ENCODE measurements around the gene ME3. TPM values are rescaled to one million over a fixed set of nuclear protein-coding genes. Genes with fewer than 3 reads are reported as not detected.
A peak's percentile ranks its signal among the peaks of the same experiment; 100 is the strongest.

ME3 gene
- total RNA-seq, 6 experiments from 2014 or later, result 1.9 to 8.5 (median 4.6) TPM

DNA sequence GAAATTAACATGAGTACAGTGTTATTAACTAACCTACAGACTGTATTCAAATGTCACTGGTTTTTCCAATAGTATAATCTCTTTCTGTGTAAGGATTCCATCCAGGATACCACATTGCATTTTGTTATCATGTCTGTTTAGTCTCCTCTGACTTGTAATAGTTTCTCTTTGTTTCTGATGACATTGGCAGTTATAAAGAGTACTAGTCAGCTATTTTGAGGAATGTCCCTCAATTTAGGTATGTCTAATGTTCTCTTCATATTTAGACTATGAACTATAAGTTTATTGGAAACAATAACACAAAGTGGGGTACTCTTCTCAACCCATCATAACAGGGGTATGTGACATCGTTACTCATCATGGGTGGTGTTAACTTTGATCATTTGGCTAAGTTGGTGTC is 20.3 kb upstream of the ME3 start:
- intact Hi-C loops (cut with DNase I), result no loop called here
- no peak for TF ChIP-seq POLR2A (IDR thresholded peaks at IDR 0.05)
- TF ChIP-seq, protein P1, sequence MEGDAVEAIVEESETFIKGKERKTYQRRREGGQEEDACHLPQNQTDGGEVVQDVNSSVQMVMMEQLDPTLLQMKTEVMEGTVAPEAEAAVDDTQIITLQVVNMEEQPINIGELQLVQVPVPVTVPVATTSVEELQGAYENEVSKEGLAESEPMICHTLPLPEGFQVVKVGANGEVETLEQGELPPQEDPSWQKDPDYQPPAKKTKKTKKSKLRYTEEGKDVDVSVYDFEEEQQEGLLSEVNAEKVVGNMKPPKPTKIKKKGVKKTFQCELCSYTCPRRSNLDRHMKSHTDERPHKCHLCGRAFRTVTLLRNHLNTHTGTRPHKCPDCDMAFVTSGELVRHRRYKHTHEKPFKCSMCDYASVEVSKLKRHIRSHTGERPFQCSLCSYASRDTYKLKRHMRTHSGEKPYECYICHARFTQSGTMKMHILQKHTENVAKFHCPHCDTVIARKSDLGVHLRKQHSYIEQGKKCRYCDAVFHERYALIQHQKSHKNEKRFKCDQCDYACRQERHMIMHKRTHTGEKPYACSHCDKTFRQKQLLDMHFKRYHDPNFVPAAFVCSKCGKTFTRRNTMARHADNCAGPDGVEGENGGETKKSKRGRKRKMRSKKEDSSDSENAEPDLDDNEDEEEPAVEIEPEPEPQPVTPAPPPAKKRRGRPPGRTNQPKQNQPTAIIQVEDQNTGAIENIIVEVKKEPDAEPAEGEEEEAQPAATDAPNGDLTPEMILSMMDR (IDR thresholded peaks at IDR 0.05), result no peak
- no peaks in the 10 kb centered on the region for H3K4me1 ChIP-seq
- no peak overlapping the region for H3K27ac ChIP-seq
- H3K36me3 ChIP-seq, result no peaks in the 10 kb centered on the region
- no peaks in the 10 kb centered on the region for H3K9me3 ChIP-seq
- H3K27me3 ChIP-seq, result no peaks in the 10 kb centered on the region
- DNase-seq (no peak), ATAC-seq (no peak)
- H3K4me3 ChIP-seq, result no peak overlapping the region
- WGBS (ENCODE audit: insufficient coverage, low coverage, low lambda C conversion rate, missing lambda C conversion rate), result 80% methylated on average over 1 of the region's 1 CpG

DNA sequence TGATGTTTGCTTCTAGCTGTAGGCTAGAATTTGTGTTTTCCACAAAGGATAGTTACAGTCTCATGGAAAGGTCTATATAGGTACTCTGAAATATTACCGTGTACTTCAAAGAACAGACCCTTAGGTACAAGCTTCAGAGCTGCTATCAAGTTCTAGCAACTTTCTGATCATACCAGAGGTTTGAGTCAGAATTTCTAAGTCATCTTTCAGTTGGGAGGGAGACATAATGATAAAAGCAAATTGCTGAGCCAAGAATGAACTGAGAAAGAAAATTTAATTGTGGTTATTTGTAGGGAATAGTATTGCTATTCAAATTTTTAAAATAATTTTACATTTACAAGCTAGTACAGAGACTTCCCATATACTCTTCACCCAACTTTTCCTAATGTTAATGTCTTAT is 19.9 kb upstream of the ME3 start:
- 75% methylated on average over 1 of the region's 1 CpG for WGBS (ENCODE audit: insufficient coverage, low coverage, low lambda C conversion rate, missing lambda C conversion rate)
- ATAC-seq, result no peak
- no peak for TF ChIP-seq POLR2A (IDR thresholded peaks at IDR 0.05)
- TF ChIP-seq, protein P1 (IDR thresholded peaks at IDR 0.05), result no peak
- no peaks in the 10 kb centered on the region for H3K4me1 ChIP-seq
- no peak for DNase-seq
- no peak overlapping the region for H3K4me3 ChIP-seq
- intact Hi-C loops (cut with DNase I), result no loop called here
- no peaks in the 10 kb centered on the region for H3K9me3 ChIP-seq
- H3K27ac ChIP-seq, result no peak overlapping the region
- H3K36me3 ChIP-seq, result no peaks in the 10 kb centered on the region
- no peaks in the 10 kb centered on the region for H3K27me3 ChIP-seq

DNA sequence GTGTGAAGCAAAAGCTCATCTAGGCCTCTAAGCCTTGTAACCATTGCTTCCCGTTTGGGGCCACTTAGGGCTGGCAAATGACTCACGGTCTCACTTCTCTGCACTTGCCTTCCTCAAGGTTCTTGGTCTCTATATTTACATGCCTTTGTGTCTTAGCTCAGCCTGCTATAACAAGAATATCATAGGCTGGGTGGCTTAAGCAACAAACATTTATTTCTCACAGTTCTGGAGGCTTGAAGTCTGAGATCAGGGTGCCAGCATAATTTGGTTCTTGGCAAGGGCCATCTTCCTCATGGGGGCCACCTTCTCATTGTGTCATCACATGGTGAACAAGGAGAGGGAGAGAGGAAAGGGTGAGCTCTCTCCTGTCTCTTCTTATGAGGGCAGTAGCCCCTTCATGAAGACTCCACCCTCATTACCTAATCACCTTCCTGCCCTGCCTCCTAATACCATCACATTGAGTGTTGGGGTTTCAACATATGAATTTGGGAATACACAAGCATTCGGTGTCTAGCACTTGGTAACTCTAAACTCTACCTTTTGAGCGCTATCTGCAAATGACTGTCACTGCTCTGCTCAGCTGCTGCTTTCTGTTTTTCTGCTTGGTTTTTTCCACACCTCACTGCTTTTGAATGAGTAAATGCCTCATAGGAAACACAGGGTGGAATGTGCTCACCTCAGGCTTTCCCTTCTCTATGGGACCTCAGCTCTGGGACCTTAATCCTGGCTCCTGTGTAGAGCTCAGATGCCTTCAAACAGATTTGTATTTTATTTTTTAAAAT is 16.2 kb upstream of the ME3 start:
- Histone ChIP-seq H3K36me3 (no peaks in the 10 kb centered on the region), H3K4me1 (no peaks in the 10 kb centered on the region), H3K27ac (no peak overlapping the region), H3K27me3 (no peaks in the 10 kb centered on the region), H3K4me3 (no peak overlapping the region), H3K9me3 (no peaks in the 10 kb centered on the region)
- no peak for TF ChIP-seq POLR2A (IDR thresholded peaks at IDR 0.05)
- TF ChIP-seq, protein P1 (IDR thresholded peaks at IDR 0.05), result no peak
- ATAC-seq, result no peak
- intact Hi-C loops (cut with DNase I), result no loop called here
- DNase-seq, result no peak
- WGBS (ENCODE audit: insufficient coverage, low coverage, low lambda C conversion rate, missing lambda C conversion rate), result 67% methylated on average over 2 of the region's 4 CpGs

DNA sequence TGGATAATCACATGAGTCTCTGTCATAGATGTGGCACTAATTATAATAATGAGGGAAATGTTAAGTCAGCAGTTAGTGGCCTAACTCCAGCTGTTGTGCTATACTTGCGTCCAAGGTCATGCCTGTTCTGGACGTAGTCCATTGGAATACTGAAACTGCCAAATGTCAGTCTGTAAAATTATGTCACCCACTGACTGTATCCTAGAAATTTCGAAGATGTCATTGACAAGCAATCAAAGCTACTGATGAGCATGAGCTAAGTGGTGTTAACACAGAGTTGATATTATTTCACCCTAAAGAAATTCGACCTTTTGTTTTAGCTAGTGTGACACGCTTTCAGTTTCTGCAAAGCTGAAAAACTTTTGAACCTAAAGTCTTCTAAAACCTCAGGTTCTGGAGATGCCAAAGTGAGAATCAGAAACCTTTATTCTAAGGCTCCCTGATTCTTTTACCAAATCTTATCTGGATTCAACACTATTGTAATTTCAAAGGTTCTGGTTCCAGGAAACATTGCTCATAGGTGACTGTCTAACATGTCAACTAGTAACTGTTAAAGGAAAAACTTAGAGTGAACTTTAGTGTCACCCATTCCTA is 14.9 kb upstream of the ME3 start:
- Histone ChIP-seq H3K27me3 (no peaks in the 10 kb centered on the region), H3K36me3 (no peaks in the 10 kb centered on the region), H3K9me3 (no peaks in the 10 kb centered on the region), H3K4me1 (no peaks in the 10 kb centered on the region), H3K4me3 (no peak overlapping the region), H3K27ac (no peak overlapping the region)
- no peak for TF ChIP-seq POLR2A (IDR thresholded peaks at IDR 0.05)
- TF ChIP-seq, protein P1 (IDR thresholded peaks at IDR 0.05), result no peak
- intact Hi-C loops (cut with DNase I), result no loop called here
- peak; percentile 39 to 89 (median 54) for ATAC-seq
- DNase-seq, result no peak
- WGBS (ENCODE audit: insufficient coverage, low coverage, low lambda C conversion rate, missing lambda C conversion rate), result 41% methylated on average over 5 of the region's 5 CpGs

All from right lobe of liver (tissue), 6 donors.